Measurements from ENCODE around the gene CSTF2T.

DNA sequence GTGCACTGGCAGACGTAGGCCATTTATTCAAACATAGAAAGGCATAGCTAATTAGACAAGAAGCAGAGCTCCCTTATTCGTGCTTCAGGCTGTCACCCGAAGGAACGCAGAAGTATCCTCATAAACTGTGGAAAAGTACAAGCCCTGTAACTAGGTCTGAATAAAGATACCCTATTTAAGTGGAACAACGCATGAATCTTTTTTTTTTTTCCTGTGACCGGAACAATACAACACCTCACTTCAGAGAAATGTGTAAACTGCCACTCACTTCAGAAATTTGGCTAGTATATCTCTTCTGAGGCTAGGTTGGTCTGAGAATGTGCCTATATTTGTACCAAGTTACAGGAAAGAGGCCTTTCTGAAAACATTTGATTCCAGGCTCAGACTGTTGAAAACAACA, 8.0 kb upstream of the CSTF2T start:
- TF ChIP-seq, protein P1, sequence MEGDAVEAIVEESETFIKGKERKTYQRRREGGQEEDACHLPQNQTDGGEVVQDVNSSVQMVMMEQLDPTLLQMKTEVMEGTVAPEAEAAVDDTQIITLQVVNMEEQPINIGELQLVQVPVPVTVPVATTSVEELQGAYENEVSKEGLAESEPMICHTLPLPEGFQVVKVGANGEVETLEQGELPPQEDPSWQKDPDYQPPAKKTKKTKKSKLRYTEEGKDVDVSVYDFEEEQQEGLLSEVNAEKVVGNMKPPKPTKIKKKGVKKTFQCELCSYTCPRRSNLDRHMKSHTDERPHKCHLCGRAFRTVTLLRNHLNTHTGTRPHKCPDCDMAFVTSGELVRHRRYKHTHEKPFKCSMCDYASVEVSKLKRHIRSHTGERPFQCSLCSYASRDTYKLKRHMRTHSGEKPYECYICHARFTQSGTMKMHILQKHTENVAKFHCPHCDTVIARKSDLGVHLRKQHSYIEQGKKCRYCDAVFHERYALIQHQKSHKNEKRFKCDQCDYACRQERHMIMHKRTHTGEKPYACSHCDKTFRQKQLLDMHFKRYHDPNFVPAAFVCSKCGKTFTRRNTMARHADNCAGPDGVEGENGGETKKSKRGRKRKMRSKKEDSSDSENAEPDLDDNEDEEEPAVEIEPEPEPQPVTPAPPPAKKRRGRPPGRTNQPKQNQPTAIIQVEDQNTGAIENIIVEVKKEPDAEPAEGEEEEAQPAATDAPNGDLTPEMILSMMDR (IDR thresholded peaks at IDR 0.05) = no peak
- TF ChIP-seq POLR2A (IDR thresholded peaks at IDR 0.05) = no peak

All from adrenal gland (tissue), 5 donors.